ENCODE measurements around the gene HERPUD1. TPM values are rescaled to one million over a fixed set of nuclear protein-coding genes. Genes with fewer than 3 reads are reported as not detected.

Gene HERPUD1
- total and polyA plus RNA-seq, 2 of the 13 experiments (the other 11 are each of a cell fraction or from before 2014, with no cell fraction given) = 96.2 to 323 TPM

- TF ChIP-seq, protein P1, sequence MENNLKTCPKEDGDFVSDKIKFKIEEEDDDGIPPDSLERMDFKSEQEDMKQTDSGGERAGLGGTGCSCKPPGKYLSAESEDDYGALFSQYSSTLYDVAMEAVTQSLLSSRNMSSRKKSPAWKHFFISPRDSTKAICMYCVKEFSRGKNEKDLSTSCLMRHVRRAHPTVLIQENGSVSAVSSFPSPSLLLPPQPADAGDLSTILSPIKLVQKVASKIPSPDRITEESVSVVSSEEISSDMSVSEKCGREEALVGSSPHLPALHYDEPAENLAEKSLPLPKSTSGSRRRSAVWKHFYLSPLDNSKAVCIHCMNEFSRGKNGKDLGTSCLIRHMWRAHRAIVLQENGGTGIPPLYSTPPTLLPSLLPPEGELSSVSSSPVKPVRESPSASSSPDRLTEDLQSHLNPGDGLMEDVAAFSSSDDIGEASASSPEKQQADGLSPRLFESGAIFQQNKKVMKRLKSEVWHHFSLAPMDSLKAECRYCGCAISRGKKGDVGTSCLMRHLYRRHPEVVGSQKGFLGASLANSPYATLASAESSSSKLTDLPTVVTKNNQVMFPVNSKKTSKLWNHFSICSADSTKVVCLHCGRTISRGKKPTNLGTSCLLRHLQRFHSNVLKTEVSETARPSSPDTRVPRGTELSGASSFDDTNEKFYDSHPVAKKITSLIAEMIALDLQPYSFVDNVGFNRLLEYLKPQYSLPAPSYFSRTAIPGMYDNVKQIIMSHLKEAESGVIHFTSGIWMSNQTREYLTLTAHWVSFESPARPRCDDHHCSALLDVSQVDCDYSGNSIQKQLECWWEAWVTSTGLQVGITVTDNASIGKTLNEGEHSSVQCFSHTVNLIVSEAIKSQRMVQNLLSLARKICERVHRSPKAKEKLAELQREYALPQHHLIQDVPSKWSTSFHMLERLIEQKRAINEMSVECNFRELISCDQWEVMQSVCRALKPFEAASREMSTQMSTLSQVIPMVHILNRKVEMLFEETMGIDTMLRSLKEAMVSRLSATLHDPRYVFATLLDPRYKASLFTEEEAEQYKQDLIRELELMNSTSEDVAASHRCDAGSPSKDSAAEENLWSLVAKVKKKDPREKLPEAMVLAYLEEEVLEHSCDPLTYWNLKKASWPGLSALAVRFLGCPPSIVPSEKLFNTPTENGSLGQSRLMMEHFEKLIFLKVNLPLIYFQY (CRISPR knock-in tag; IDR thresholded peaks at IDR 0.05; ENCODE audit: borderline replicate concordance) = no peak
- TF ChIP-seq ZFYVE20 (CRISPR knock-in tag; IDR thresholded peaks at IDR 0.05; ENCODE audit: borderline replicate concordance, low read depth) = no peak
- TF ChIP-seq TIGD3 (CRISPR knock-in tag; IDR thresholded peaks at IDR 0.05; ENCODE audit: borderline replicate concordance) = no peak
- no peak; the same call in 1 of the 2 replicates for TF ChIP-seq ZNF768 (CRISPR knock-in tag; IDR thresholded peaks at IDR 0.05)
- no peak for TF ChIP-seq KLF9 (CRISPR knock-in tag; IDR thresholded peaks at IDR 0.05; ENCODE audit: low read depth)
- no peak for TF ChIP-seq NFE2L2 (IDR thresholded peaks at IDR 0.05; ENCODE audit: low read length)
- TF ChIP-seq ZNF543 (CRISPR knock-in tag; IDR thresholded peaks at IDR 0.05) = no peak
- TF ChIP-seq ZNF615 (CRISPR knock-in tag; IDR thresholded peaks at IDR 0.05; ENCODE audit: borderline replicate concordance) = no peak
- TF ChIP-seq SALL2 (CRISPR knock-in tag; IDR thresholded peaks at IDR 0.05) = no peak
- no peak for TF ChIP-seq EEA1 (CRISPR knock-in tag; IDR thresholded peaks at IDR 0.05; ENCODE audit: borderline replicate concordance)
- TF ChIP-seq, protein P2, sequence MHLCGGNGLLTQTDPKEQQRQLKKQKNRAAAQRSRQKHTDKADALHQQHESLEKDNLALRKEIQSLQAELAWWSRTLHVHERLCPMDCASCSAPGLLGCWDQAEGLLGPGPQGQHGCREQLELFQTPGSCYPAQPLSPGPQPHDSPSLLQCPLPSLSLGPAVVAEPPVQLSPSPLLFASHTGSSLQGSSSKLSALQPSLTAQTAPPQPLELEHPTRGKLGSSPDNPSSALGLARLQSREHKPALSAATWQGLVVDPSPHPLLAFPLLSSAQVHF (CRISPR knock-in tag; IDR thresholded peaks at IDR 0.05) = no peak
- TF ChIP-seq ZNF607 (CRISPR knock-in tag; IDR thresholded peaks at IDR 0.05; ENCODE audit: borderline replicate concordance) = no peak
- no peak for TF ChIP-seq NCOR1 (IDR thresholded peaks at IDR 0.05; ENCODE audit: borderline replicate concordance, low read length)
- TF ChIP-seq TRAFD1 (CRISPR knock-in tag; IDR thresholded peaks at IDR 0.05; ENCODE audit: borderline replicate concordance) = no peak
- no peak for TF ChIP-seq ZNF281 (CRISPR knock-in tag; IDR thresholded peaks at IDR 0.05; ENCODE audit: borderline replicate concordance)
- TF ChIP-seq ZNF121 (CRISPR knock-in tag; IDR thresholded peaks at IDR 0.05) = no peak
- no peak for TF ChIP-seq ZNF44 (CRISPR knock-in tag; IDR thresholded peaks at IDR 0.05)
- no peak for TF ChIP-seq NFRKB (IDR thresholded peaks at IDR 0.05)
- TF ChIP-seq PTBP1 (IDR thresholded peaks at IDR 0.05; ENCODE audit: low read depth, low read length, poor library complexity, severe bottlenecking) = no peak
These were observed 54.4 kb downstream of the HERPUD1 start (continued) for GRCh38 chr16:56986361-56986760.
